H4 (cell line): ENCODE measurements around the gene PTTG1. TPM values are rescaled to one million over a fixed set of nuclear protein-coding genes. Genes with fewer than 3 reads are reported as not detected.
"Not testable (repeated sequence)": the region's sequence is repeated elsewhere in the genome, so short reads cannot be mapped to it uniquely, and the experiment has no call there.

Source experiments
- DNase-seq: peaks from one replicate; pipeline ENCODE4 v3.0.0-alpha.2; 2015; ENCODE audit warnings: low spot score
- total RNA-seq: library from RNA; depleted of rRNA; stranded (reverse); fragments of >200 nt; shearing (Covaris generic); gene quantifications from 2 replicates; pipeline ENCODE4 v1.2.3, GENCODE V29; 2014

The PTTG1 gene
- total RNA-seq, 1 experiment from 2014 or later = 556 TPM

- DNase-seq = no peak
Observed at GRCh38 chr5:160423099-160423498, 1.4 kb downstream of the PTTG1 start.

- no peak for DNase-seq
Observed at GRCh38 chr5:160427607-160428006, 6.0 kb downstream of the PTTG1 start.

GRCh38 chr5:160432196-160432595 lies 10.5 kb downstream of the PTTG1 start:
- DNase-seq = no peak

- DNase-seq = no peak
Observed at GRCh38 chr5:160432787-160433186, 11.1 kb downstream of the PTTG1 start.

GRCh38 chr5:160434022-160434531 lies 12.4 kb downstream of the PTTG1 start:
- DNase-seq = no peak

DNA sequence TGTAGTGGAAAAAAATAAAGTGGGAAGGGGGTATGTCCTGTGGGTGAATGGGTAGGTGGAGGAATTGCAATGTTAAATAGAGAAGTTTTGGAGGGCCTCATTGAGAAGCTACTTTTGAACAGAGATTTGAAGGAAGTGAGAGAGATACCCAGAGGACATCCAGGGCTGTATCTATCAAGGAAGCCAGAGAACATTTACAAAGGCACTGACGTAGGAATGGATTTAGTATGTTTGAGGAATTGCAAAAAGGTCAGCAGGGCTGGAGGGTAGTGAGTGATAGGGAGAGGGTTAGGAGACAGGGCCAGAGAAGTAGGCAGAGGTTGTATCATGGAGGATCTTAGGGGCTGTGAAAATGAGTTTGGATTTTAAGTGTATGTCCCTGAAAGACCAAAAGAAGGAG lies 13.9 kb downstream of the PTTG1 start:
- DNase-seq = no peak

GRCh38 chr5:160436017-160436416 lies 14.4 kb downstream of the PTTG1 start:
- DNase-seq = no peak

- DNase-seq = not testable (repeated sequence)
Observed at GRCh38 chr5:160436661-160437060, 15.0 kb downstream of the PTTG1 start.

DNA sequence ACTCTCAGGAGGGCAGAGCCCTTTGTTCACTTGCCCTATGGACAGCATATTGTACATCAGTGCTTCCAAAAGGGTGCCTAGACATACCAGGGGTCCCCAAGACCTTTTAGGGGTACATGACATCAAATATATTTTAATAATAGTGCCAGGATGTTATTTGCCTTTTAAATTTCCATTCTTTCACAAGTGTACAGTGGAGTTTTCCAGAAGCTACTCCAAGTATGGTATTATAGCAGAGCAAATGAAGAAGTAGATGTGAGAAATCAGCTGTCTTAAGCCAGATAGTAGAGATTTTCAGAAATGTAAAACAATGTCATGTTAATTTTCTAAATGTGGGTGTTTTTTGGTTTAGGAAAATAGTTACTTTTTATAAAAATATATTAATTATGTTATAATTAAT lies 15.6 kb downstream of the PTTG1 start:
- DNase-seq = no peak

DNA sequence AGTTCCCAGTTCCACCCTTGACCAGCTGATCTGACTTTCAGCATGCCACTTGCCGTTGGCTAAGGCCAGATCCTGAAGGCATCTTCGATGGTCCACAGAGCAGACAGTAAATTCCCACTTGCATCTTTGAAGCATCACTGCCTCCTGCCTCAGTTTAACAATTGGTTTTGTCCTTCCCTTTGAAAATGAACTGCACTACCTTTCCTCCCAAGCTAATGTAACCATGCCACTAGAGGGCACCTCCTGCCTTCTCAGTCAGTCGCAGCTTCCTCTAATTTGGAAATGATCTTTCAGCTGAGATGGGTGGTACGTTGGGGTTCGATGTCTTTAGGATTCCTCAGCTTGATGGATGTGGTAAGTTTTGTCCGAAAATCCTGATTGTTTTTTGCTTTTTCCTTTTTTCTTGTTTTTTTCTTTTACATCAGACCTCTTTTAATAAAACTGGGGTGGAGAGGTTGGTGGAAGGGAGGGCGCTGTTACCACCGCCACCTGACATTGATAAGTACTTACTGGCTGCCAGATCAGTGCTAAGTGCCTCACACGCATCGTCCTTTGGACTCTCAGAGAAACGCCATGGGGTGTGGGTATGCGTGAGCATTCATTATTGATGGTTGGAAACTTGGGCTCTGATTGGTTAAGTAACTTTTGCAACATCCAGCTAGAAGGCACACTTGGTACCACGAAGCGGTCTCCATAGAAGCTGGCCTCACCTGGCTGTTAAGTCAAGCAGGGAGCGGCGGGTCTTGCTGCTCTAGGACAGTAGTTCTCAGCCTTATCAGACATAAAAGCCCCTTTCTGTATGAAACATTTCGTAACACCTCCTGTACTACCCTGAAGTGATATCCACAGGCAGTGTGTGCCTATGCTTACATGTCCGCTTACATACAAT lies 16.9 kb downstream of the PTTG1 start:
- DNase-seq = peak; percentile 67

- DNase-seq = peak; percentile 59
Observed at GRCh38 chr5:160439205-160439600, 17.5 kb downstream of the PTTG1 start.

GRCh38 chr5:160441311-160441781 lies 19.7 kb downstream of the PTTG1 start:
- no peak for DNase-seq

DNA sequence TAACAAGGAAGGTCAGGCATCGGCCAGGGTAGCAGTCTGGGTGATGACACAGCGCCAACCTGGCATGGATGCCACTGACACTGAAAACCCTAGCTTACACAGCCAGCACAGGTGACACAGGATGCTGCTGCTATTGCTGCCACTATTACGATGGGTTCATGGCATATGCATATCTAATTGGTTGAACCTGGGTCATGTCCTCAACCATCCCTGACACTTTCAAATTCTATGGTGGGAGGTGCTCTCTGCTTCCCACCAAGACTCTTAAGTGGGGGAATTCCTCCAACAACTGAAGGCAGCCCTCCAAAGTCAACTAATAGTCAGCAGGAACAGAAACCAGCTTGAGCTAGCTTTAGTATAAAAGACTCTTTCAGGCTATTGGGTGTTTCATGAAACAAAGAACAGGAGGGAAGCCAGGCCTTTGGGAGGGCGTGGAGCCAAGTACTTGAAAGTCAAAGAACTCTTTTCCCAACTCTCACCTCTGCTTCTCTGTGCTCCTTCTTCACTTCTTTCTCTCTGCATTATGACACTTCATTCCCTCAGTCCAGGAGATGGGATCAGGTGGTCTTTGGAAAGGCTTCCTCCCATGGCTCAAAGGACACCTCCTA lies 21.3 kb downstream of the PTTG1 start:
- DNase-seq = no peak

DNA sequence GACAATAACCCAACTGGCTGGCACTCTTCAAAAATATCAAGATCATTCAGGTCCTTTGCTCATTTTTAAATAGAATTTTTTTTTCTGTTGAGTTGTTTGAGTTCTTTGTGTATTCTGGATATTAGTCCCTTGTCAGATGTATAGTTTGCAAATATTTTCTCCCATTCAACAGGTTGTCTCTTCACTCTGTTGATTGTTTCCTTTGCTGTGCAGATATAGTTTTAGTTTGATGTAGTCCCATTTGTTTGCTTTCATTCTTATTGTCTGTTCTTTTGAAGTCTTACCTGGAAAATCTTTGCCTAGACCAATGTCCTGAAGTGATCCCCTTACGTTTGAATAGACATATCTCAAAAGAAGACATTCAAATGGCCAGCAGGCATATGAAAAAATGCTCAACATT lies 22.8 kb downstream of the PTTG1 start:
- no peak for DNase-seq

DNA sequence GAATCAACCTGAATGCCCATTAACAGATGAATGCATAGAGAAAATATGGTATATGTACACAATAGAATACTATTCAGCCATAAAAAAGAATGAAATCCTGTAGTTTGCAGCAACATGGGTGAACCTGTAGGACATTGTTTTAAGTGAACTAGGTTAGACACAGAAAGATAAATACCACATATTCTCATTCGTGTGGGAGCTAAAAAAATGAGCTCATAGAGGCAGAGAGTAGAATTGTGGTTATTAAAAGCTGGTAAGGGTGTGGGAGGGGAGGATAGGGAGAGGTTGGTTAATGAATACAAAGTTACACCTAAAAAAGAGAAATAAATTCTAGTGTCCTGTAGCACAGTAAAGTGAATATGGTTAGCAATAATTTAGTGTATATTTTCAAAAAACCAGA lies 23.5 kb downstream of the PTTG1 start:
- DNase-seq = no peak

DNA sequence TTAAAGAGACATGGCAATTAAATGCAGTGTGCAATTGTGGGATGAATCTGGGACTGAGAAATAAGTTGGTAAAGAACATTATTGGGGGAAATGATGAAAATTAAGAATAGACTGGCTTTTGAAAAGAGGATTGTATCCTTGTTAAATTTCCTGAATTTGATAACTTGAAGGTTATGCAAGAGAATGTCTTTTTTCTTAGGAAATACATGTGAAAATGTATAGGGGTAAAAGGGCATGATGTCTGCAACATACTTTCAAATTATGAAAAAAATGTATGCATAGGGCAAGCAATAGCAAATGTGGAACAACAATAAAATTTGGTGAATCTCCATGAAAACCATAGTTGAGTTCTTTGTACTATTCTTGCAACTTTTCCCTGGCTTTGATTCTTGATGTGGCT lies 24.1 kb downstream of the PTTG1 start:
- no peak for DNase-seq

DNA sequence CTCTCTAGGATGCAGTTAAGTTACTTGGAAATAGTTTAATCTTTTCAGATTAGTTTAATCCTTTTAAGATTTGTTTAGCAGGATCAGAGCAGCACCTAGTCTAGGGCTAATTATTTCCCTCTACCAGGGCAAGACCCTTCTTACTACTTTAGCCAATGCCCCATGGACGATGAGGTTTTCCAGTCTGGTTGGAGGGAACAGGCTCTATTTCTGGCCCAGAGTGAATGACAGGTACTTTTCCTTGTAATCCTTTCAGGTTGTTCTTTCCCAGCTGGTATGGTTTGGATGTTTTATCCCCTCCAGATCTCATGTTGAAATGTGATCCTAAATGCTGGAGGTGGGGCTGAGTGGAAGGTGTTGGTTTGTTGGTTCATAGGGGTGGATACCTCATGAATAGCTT lies 27.2 kb downstream of the PTTG1 start:
- DNase-seq = no peak

DNA sequence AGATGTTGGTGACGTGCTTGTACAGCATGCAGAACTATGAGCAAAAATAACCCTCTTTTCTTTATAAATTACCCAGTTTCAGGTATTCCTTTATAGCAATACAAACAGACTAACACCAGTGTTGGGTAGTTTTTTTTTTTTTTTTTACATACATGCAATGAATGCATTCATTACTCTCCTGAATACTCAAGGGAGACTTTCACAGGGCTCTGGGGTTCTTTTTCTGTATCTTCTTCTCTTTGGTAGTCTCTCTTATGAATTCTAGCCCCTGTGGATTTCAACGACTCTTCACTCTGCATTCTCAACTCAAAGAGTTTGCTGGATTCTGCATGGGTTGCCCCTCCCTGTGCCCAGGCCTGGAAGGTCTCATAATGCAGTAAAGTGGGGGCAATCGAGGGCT lies 27.8 kb downstream of the PTTG1 start:
- DNase-seq = no peak

DNA sequence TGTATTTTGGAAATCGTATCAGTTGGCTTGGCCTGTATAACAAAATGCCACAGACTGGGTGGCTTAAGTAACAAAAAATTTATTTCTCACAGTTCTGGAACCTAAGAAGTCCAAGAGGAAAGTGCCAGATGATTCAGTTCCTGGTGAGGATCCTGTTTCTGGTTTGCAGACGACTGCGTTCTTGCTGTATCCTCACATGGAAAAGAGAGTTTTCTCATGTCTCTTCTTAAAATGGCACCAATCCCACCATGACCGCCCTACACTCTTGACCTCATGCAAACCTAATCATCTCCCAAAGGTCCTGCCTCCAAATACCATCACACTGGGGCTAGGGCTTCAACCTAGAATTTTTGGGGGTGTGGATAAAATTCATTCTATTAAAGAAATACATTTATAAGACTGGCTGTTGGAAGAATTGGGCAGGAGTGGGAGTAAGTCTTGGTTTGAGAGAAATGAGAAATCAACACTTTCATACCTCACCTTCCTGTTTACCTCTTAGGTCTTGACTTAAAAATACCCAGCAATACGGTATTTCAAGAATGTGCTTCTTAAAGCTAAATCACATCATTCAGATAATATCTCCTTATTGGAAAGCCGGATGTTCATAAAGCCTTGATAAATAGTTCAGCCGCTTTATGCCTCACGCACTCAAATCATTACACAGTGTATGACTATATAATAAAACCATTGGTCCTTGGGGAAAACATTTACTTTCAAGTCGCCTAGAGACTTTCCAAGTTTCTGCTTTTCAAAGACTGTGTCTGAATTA lies 28.7 kb downstream of the PTTG1 start:
- no peak for DNase-seq

DNA sequence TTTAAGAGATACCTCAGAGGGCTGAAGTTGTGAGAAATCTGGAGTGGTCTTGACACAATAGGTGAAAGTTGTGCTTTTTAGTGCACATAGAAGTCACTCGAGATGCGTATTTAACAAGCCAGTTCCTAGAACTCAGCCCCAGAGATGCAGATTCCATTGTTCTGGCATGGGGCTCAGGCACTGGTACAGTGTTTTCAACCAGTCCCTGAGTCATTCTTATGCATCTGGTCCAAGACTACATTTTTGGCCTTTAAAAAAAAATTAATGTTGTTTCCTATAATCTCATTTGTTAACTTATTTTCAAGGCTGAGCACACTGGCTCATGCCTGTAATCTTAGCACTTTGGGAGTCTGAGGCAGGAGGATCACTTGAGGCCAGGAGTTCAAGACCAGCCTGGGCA lies 29.6 kb downstream of the PTTG1 start:
- DNase-seq = no peak

GRCh38 chr5:160452036-160452435 lies 30.4 kb downstream of the PTTG1 start:
- DNase-seq = no peak

GRCh38 chr5:160452795-160453194 lies 31.1 kb downstream of the PTTG1 start:
- DNase-seq = no peak
